ENCODE results near the gene HPCAL1.

DNA sequence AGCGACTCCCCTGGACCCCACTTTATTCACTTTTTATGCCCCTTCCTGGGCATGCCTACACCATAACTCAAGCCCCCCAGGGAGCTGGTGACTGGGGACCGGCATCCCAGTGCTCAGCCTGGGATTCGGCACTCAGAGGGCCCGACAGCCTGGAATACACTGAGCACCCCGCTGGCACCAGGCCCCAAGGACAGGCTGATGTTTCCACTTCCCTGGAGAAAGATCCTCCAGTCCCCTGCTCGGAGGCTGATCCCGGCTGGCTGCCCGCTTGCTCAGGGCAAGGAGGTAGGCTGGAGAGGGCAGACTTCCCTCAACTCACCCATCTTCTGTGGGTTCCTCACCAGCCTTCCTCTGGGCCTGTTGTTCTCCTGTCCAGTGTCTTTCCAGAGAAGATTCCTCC lies 108.9 kb downstream of the HPCAL1 start:
- TF ChIP-seq, protein P1, sequence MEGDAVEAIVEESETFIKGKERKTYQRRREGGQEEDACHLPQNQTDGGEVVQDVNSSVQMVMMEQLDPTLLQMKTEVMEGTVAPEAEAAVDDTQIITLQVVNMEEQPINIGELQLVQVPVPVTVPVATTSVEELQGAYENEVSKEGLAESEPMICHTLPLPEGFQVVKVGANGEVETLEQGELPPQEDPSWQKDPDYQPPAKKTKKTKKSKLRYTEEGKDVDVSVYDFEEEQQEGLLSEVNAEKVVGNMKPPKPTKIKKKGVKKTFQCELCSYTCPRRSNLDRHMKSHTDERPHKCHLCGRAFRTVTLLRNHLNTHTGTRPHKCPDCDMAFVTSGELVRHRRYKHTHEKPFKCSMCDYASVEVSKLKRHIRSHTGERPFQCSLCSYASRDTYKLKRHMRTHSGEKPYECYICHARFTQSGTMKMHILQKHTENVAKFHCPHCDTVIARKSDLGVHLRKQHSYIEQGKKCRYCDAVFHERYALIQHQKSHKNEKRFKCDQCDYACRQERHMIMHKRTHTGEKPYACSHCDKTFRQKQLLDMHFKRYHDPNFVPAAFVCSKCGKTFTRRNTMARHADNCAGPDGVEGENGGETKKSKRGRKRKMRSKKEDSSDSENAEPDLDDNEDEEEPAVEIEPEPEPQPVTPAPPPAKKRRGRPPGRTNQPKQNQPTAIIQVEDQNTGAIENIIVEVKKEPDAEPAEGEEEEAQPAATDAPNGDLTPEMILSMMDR (IDR thresholded peaks at IDR 0.05), result no peak
- no peak for TF ChIP-seq POLR2A (IDR thresholded peaks at IDR 0.05)

Measured in lower leg skin (tissue), 3 donors.